Activated naive CD8-positive, alpha-beta T cell treated with anti-CD3 and anti-CD28 coated beads, Interleukin-2, amount 10 ng/mL, durations not matched to agents 7 days and 5 days (primary cell): Measurements from ENCODE around the gene ADARB1. TPM values are rescaled to one million over a fixed set of nuclear protein-coding genes. Genes with fewer than 3 reads are reported as not detected.

Source experiments
- ATAC-seq: fragments of 150-1000 bp; cut with Tn5 transposase; one replicate; pipeline ENCODE4 v1.10.0; 2021; ENCODE audit warnings: low read depth, moderate library complexity
- POLR2A ChIA-PET: fragments of 350-600 bp; sonication (Branson Sonifier 250); formaldehyde crosslinking; loops from one replicate; lab custom pipeline; 2021; ENCODE audit warnings: antibody characterized with exemption; lab: Charles Lee
- DNase-seq: peaks from one replicate; pipeline ENCODE4 v3.0.0; 2021
- H3K27ac Mint-ChIP-seq: one replicate; pipeline ENCODE4 v1.8.0; 2022; ENCODE audit warnings: mild to moderate bottlenecking, mixed read lengths
- H3K27me3 Mint-ChIP-seq: one replicate; pipeline ENCODE4 v1.8.0; 2022; ENCODE audit warnings: mild to moderate bottlenecking, moderate library complexity, mixed read lengths
- H3K36me3 Mint-ChIP-seq: one replicate; pipeline ENCODE4 v1.8.0; 2021; ENCODE audit warnings: mild to moderate bottlenecking, mixed read lengths
- H3K4me1 Mint-ChIP-seq: one replicate; pipeline ENCODE4 v1.8.0; 2021; ENCODE audit warnings: mixed read lengths
- H3K4me3 Mint-ChIP-seq: one replicate; pipeline ENCODE4 v1.8.0; 2022; ENCODE audit warnings: mild to moderate bottlenecking, moderate library complexity, mixed read lengths
- H3K9me3 Mint-ChIP-seq: one replicate; pipeline ENCODE4 v1.8.0; 2021; ENCODE audit warnings: mixed read lengths
- total RNA-seq, 2 experiments: library from RNA; stranded (reverse); gene quantifications; one replicate each; pipeline ENCODE4 v1.2.3, GENCODE V29; 2021

Gene ADARB1
- total RNA-seq, 2 experiments from 2014 or later = 48.3 to 48.4 TPM

GRCh38 chr21:45080232-45080631, 5.9 kb downstream of the ADARB1 start:
- H3K4me1 Mint-ChIP-seq = peaks cover 87% of the 10 kb centered on the region
- H3K4me3 Mint-ChIP-seq = peak overlapping the region; percentile 74
- peak overlapping the region; percentile 96 for H3K27ac Mint-ChIP-seq
- H3K27me3 Mint-ChIP-seq = no peaks in the 10 kb centered on the region
- DNase-seq = no peak
- H3K36me3 Mint-ChIP-seq = peaks cover 15% of the 10 kb centered on the region
- no peak for ATAC-seq
- no peaks in the 10 kb centered on the region for H3K9me3 Mint-ChIP-seq
- POLR2A ChIA-PET = interaction anchor here (0.8 to 2.2 kb wide), 2 partner anchors 25 to 166 kb away, joined by 3 to 7 read pairs; no protein-coding TSS in a partner anchor

GRCh38 chr21:45080639-45081414, 6.4 kb downstream of the ADARB1 start:
- Mint-ChIP-seq H3K36me3 (peaks cover 15% of the 10 kb centered on the region), H3K9me3 (no peaks in the 10 kb centered on the region), H3K4me3 (peak overlapping the region; percentile 59), H3K4me1 (peaks cover 88% of the 10 kb centered on the region), H3K27me3 (no peaks in the 10 kb centered on the region), H3K27ac (peak overlapping the region; percentile 93)
- POLR2A ChIA-PET = interaction anchor here (0.8 kb wide), 1 partner anchor 167 kb away, joined by 3 read pairs; no protein-coding TSS in a partner anchor
- DNase-seq = no peak
- peak; percentile 38 for ATAC-seq

- Mint-ChIP-seq H3K4me1 (peaks cover 88% of the 10 kb centered on the region), H3K36me3 (peaks cover 15% of the 10 kb centered on the region), H3K9me3 (no peaks in the 10 kb centered on the region), H3K27me3 (no peaks in the 10 kb centered on the region), H3K4me3 (peak overlapping the region; percentile 59), H3K27ac (peak overlapping the region; percentile 93)
- POLR2A ChIA-PET = no interaction called here
- DNase-seq (no peak), ATAC-seq (no peak)
Observed at GRCh38 chr21:45081636-45082035, 7.3 kb downstream of the ADARB1 start.

GRCh38 chr21:45082736-45083135, 8.4 kb downstream of the ADARB1 start:
- Mint-ChIP-seq H3K9me3 (no peaks in the 10 kb centered on the region), H3K27ac (peak overlapping the region; percentile 76), H3K4me1 (peaks cover 94% of the 10 kb centered on the region), H3K36me3 (peaks cover 17% of the 10 kb centered on the region), H3K4me3 (peak overlapping the region; percentile 1), H3K27me3 (no peaks in the 10 kb centered on the region)
- DNase-seq (no peak), ATAC-seq (no peak)
- POLR2A ChIA-PET = interaction anchor here (1.5 kb wide), 1 partner anchor 8 kb away, joined by 4 read pairs; the partner anchor contains the start of gene ADARB1

GRCh38 chr21:45084121-45084520, 9.7 kb downstream of the ADARB1 start:
- peak overlapping the region; percentile 65 for H3K27ac Mint-ChIP-seq
- POLR2A ChIA-PET = interaction anchor here (1.5 kb wide), 1 partner anchor 10 kb away, joined by 4 read pairs; the partner anchor contains the start of gene ADARB1
- H3K9me3 Mint-ChIP-seq = no peaks in the 10 kb centered on the region
- peaks cover 18% of the 10 kb centered on the region for H3K36me3 Mint-ChIP-seq
- no peaks in the 10 kb centered on the region for H3K27me3 Mint-ChIP-seq
- no peak for ATAC-seq
- peaks cover 94% of the 10 kb centered on the region for H3K4me1 Mint-ChIP-seq
- H3K4me3 Mint-ChIP-seq = peak overlapping the region; percentile 24
- DNase-seq = no peak

- DNase-seq (no peak), ATAC-seq (no peak)
- POLR2A ChIA-PET = no interaction called here
- no peaks in the 10 kb centered on the region for H3K9me3 Mint-ChIP-seq
- peak overlapping the region; percentile 54 for H3K4me3 Mint-ChIP-seq
- H3K4me1 Mint-ChIP-seq = peaks cover 90% of the 10 kb centered on the region
- H3K27ac Mint-ChIP-seq = peak overlapping the region; percentile 69
- no peaks in the 10 kb centered on the region for H3K27me3 Mint-ChIP-seq
- H3K36me3 Mint-ChIP-seq = peaks cover 22% of the 10 kb centered on the region
Observed at GRCh38 chr21:45084881-45085536, 10.6 kb downstream of the ADARB1 start.

GRCh38 chr21:45085700-45086099, 11.3 kb downstream of the ADARB1 start:
- POLR2A ChIA-PET = interaction anchor here (1.7 kb wide), 1 partner anchor 9 kb away, joined by 4 read pairs; no protein-coding TSS in a partner anchor
- H3K9me3 Mint-ChIP-seq = no peaks in the 10 kb centered on the region
- peaks cover 86% of the 10 kb centered on the region for H3K4me1 Mint-ChIP-seq
- peak overlapping the region; percentile 86 for H3K27ac Mint-ChIP-seq
- ATAC-seq (no peak), DNase-seq (no peak)
- H3K36me3 Mint-ChIP-seq = peaks cover 22% of the 10 kb centered on the region
- no peaks in the 10 kb centered on the region for H3K27me3 Mint-ChIP-seq
- H3K4me3 Mint-ChIP-seq = peak overlapping the region; percentile 80

GRCh38 chr21:45086337-45086958, 12.1 kb downstream of the ADARB1 start:
- Mint-ChIP-seq H3K4me3 (peak overlapping the region; percentile 80), H3K27ac (peak overlapping the region; percentile 86), H3K9me3 (no peaks in the 10 kb centered on the region), H3K36me3 (peaks cover 21% of the 10 kb centered on the region), H3K4me1 (peaks cover 84% of the 10 kb centered on the region), H3K27me3 (no peaks in the 10 kb centered on the region)
- POLR2A ChIA-PET = interaction anchor here (1.7 kb wide), 1 partner anchor 10 kb away, joined by 4 read pairs; no protein-coding TSS in a partner anchor
- ATAC-seq (no peak), DNase-seq (no peak)

GRCh38 chr21:45087022-45087823, 12.8 kb downstream of the ADARB1 start:
- peak overlapping the region; percentile 86 for H3K27ac Mint-ChIP-seq
- POLR2A ChIA-PET = interaction anchor here (1.7 kb wide), 1 partner anchor 10 kb away, joined by 4 read pairs; no protein-coding TSS in a partner anchor
- no peaks in the 10 kb centered on the region for H3K27me3 Mint-ChIP-seq
- DNase-seq (no peak), ATAC-seq (peak; percentile 72)
- H3K4me3 Mint-ChIP-seq = peak overlapping the region; percentile 80
- peaks cover 17% of the 10 kb centered on the region for H3K36me3 Mint-ChIP-seq
- peaks cover 80% of the 10 kb centered on the region for H3K4me1 Mint-ChIP-seq
- H3K9me3 Mint-ChIP-seq = no peaks in the 10 kb centered on the region

- peaks cover 76% of the 10 kb centered on the region for H3K4me1 Mint-ChIP-seq
- POLR2A ChIA-PET = interaction anchor here (2.1 kb wide), 1 partner anchor 10 kb away, joined by 8 read pairs; no protein-coding TSS in a partner anchor
- peaks cover 12% of the 10 kb centered on the region for H3K36me3 Mint-ChIP-seq
- no peaks in the 10 kb centered on the region for H3K27me3 Mint-ChIP-seq
- H3K4me3 Mint-ChIP-seq = peak overlapping the region; percentile 80
- no peak for DNase-seq
- no peak for ATAC-seq
- H3K9me3 Mint-ChIP-seq = no peaks in the 10 kb centered on the region
- H3K27ac Mint-ChIP-seq = peak overlapping the region; percentile 86
Observed at GRCh38 chr21:45088116-45088515, 13.7 kb downstream of the ADARB1 start.

- no peaks in the 10 kb centered on the region for H3K9me3 Mint-ChIP-seq
- peaks cover 12% of the 10 kb centered on the region for H3K36me3 Mint-ChIP-seq
- H3K4me3 Mint-ChIP-seq = no peak overlapping the region
- no peak overlapping the region for H3K27ac Mint-ChIP-seq
- POLR2A ChIA-PET = interaction anchor here (2.1 kb wide), 1 partner anchor 10 kb away, joined by 8 read pairs; no protein-coding TSS in a partner anchor
- H3K27me3 Mint-ChIP-seq = no peaks in the 10 kb centered on the region
- peaks cover 75% of the 10 kb centered on the region for H3K4me1 Mint-ChIP-seq
- DNase-seq = no peak
- ATAC-seq = no peak
Observed at GRCh38 chr21:45088729-45089128, 14.3 kb downstream of the ADARB1 start.

- DNase-seq = no peak
- ATAC-seq = no peak
- POLR2A ChIA-PET = interaction anchor here (2.1 kb wide), 1 partner anchor 11 kb away, joined by 8 read pairs; no protein-coding TSS in a partner anchor
- H3K27me3 Mint-ChIP-seq = no peaks in the 10 kb centered on the region
- no peaks in the 10 kb centered on the region for H3K9me3 Mint-ChIP-seq
- H3K4me1 Mint-ChIP-seq = peaks cover 64% of the 10 kb centered on the region
- H3K36me3 Mint-ChIP-seq = peaks cover 10% of the 10 kb centered on the region
- H3K27ac Mint-ChIP-seq = no peak overlapping the region
- no peak overlapping the region for H3K4me3 Mint-ChIP-seq
Observed at GRCh38 chr21:45089964-45090363, 15.6 kb downstream of the ADARB1 start.
